CD14-positive monocyte (primary cell): ENCODE data around the gene ARMC9. TPM values are rescaled to one million over a fixed set of nuclear protein-coding genes. Genes with fewer than 3 reads are reported as not detected.

Source experiments
- DNase-seq, 3 donors: peaks; one replicate each; pipeline ENCODE4 v3.0.0-alpha.2; 2011 to 2022
- H2AFZ ChIP-seq: 2 replicates; pipeline ENCODE4 v1.6.0; 2012; ENCODE audit warnings: mild to moderate bottlenecking, low read depth, low read length, inconsistent platforms; ENCODE audit not compliant: insufficient read depth, poor library complexity, severe bottlenecking
- H3K27ac ChIP-seq, 2 donors: 1 replicate in 1 of 2; 2 replicates in 1 of 2; pipeline ENCODE4 v1.5.1; 2012 to 2013; ENCODE audit warnings: low read length in 2 of 2, control low read depth in 1 of 2, inconsistent platforms in 1 of 2, low read depth in 1 of 2, mild to moderate bottlenecking in 1 of 2
- H3K27me3 ChIP-seq, 2 donors: one replicate each; pipeline versions ENCODE4 v1.6.0 to v1.6.1; 2011 to 2013; ENCODE audit warnings: low read length in 2 of 2; ENCODE audit not compliant: control insufficient read depth in 2 of 2, insufficient read depth in 2 of 2
- H3K36me3 ChIP-seq, 2 donors: replicated peaks in 1 of 2; 1 replicate in 1 of 2; 2 replicates in 1 of 2; pipeline versions ENCODE4 v1.5.1 to v1.6.1; 2012 to 2013; ENCODE audit warnings: low read length in 2 of 2, control low read depth in 1 of 2, inconsistent platforms in 1 of 2, mild to moderate bottlenecking in 1 of 2; ENCODE audit not compliant: insufficient read depth in 2 of 2, control insufficient read depth in 1 of 2
- H3K4me1 ChIP-seq, 2 donors: 1 replicate in 1 of 2; 2 replicates in 1 of 2; pipeline versions ENCODE4 v1.5.1 to v1.6.1; 2012 to 2013; ENCODE audit warnings: low read length in 2 of 2, control low read depth in 1 of 2, inconsistent platforms in 1 of 2, mild to moderate bottlenecking in 1 of 2, moderate library complexity in 1 of 2; ENCODE audit not compliant: insufficient read depth in 2 of 2, control insufficient read depth in 1 of 2
- H3K4me2 ChIP-seq: replicated peaks from 2 replicates; pipeline ENCODE3; 2012; ENCODE audit warnings: low read length, moderate library complexity, mild to moderate bottlenecking; ENCODE audit not compliant: poor library complexity, severe bottlenecking; ENCODE audit errors: extremely low read depth
- H3K4me3 ChIP-seq, 3 experiments: fragments of 200-600 bp in 1 of 3; sonication (generic) in 1 of 3; replicated peaks in 1 of 3; 1 replicate in 2 of 3; 2 replicates in 1 of 3; pipeline ENCODE4 v1.5.1; 2011 to 2013; ENCODE audit warnings: low read length in 3 of 3, mild to moderate bottlenecking in 3 of 3, control low read depth in 2 of 3, low read depth in 2 of 3, inconsistent platforms in 1 of 3, moderate library complexity in 1 of 3
- H3K79me2 ChIP-seq: 2 replicates; pipeline ENCODE4 v1.6.0; 2012; ENCODE audit warnings: mild to moderate bottlenecking, control low read depth, inconsistent platforms, low read length, moderate library complexity; ENCODE audit not compliant: insufficient read depth
- H3K9ac ChIP-seq: 2 replicates; pipeline ENCODE4 v1.6.0; 2017; ENCODE audit warnings: low read length, mild to moderate bottlenecking; ENCODE audit not compliant: insufficient read depth, poor library complexity, severe bottlenecking
- H3K9me3 ChIP-seq, 2 donors: replicated peaks in 1 of 2; 1 replicate in 1 of 2; 2 replicates in 1 of 2; pipeline versions ENCODE4 v1.5.1 to v1.6.1; 2012 to 2013; ENCODE audit warnings: low read length in 2 of 2, control low read depth in 1 of 2; ENCODE audit not compliant: control insufficient read depth in 1 of 2, insufficient read depth in 1 of 2
- H4K20me1 ChIP-seq: 2 replicates; pipeline ENCODE4 v1.6.0; 2012; ENCODE audit warnings: mild to moderate bottlenecking, low read length, control low read depth, moderate library complexity; ENCODE audit not compliant: insufficient read depth
- H3K27ac Mint-ChIP-seq, 7 donors: one replicate each; pipeline ENCODE4 v1.8.0; 2020; ENCODE audit warnings: mild to moderate bottlenecking in 7 of 7, mixed read lengths in 7 of 7, moderate library complexity in 6 of 7, inconsistent platforms in 2 of 7
- H3K27me3 Mint-ChIP-seq, 3 donors: one replicate each; pipeline ENCODE4 v1.8.0; 2021 to 2022; ENCODE audit warnings: low read depth in 3 of 3, mild to moderate bottlenecking in 3 of 3, mixed read lengths in 3 of 3, moderate library complexity in 3 of 3, inconsistent platforms in 1 of 3
- H3K36me3 Mint-ChIP-seq, 2 donors: one replicate each; pipeline ENCODE4 v1.8.0; 2020; ENCODE audit warnings: mixed read lengths in 2 of 2, inconsistent platforms in 1 of 2, mild to moderate bottlenecking in 1 of 2
- H3K4me1 Mint-ChIP-seq: one replicate; pipeline ENCODE4 v1.8.0; 2020; ENCODE audit warnings: mild to moderate bottlenecking, mixed read lengths
- H3K4me3 Mint-ChIP-seq, 2 donors: one replicate each; pipeline ENCODE4 v1.8.0; 2020; ENCODE audit warnings: mild to moderate bottlenecking in 2 of 2, mixed read lengths in 2 of 2, moderate library complexity in 1 of 2
- H3K9me3 Mint-ChIP-seq, 7 donors: one replicate each; pipeline ENCODE4 v1.8.0; 2020 to 2022; ENCODE audit warnings: mixed read lengths in 7 of 7, mild to moderate bottlenecking in 6 of 7, moderate library complexity in 6 of 7, inconsistent platforms in 2 of 7
- CTCF ChIP-seq: fragments of 200-600 bp; IDR thresholded peaks from one replicate; pipeline ENCODE4 v1.8.0; 2022; ENCODE audit warnings: antibody characterized with exemption, mild to moderate bottlenecking
- WGBS: methylation state at CpG from one replicate; pipeline ENCODE4 v1.1.5; 2013; ENCODE audit warnings: missing lambda C conversion rate; ENCODE audit not compliant: insufficient coverage; 5-methylcytosine and 5-hydroxymethylcytosine counted together
- intact Hi-C, 2 donors: fragments of 100-400 bp; cut with micrococcal nuclease; formaldehyde crosslinking; loops; one replicate each; pipeline versions ENCODE4 v1.15.0 to v1.15.1; 2023
- polyA plus RNA-seq, 3 donors: library from polyadenylated mRNA; depleted of rRNA in 1 of 3; unstranded in 2 of 3; stranded (reverse) in 1 of 3; fragments of 300-500 nt in 2 of 3; fragments of >200 nt in 1 of 3; fragmentation: Illumina TruSeq in 2 of 3; gene quantifications; 1 replicate in 2 of 3; 2 replicates in 1 of 3; pipeline ENCODE4 v1.2.3, GENCODE V29; 2012 to 2021

The ARMC9 gene
- polyA plus RNA-seq, 3 donors = 0.07 to 0.27 TPM; not detected in 1

GRCh38 chr2:231238689-231239088, 40.3 kb downstream of the ARMC9 start:
- Mint-ChIP-seq H3K4me3 (no peak overlapping the region), H3K4me1 (peaks cover 14% of the 10 kb centered on the region), H3K9me3 (no peaks in the 10 kb centered on the region), H3K27me3 (peaks cover 0 to 2% (median 1%) of the 10 kb centered on the region in 3 donors), H3K27ac (no peak overlapping the region), H3K36me3 (no peaks in the 10 kb centered on the region)
- Histone ChIP-seq H3K36me3 (no peaks in the 10 kb centered on the region), H3K4me1 (peaks cover 15 to 17% of the 10 kb centered on the region in 2 donors), H2AFZ (no peak overlapping the region), H3K4me3 (no peak overlapping the region), H4K20me1 (no peaks in the 10 kb centered on the region), H3K27me3 (no peaks in the 10 kb centered on the region), H3K27ac (no peak overlapping the region), H3K79me2 (no peaks in the 10 kb centered on the region), H3K9ac (no peak overlapping the region), H3K9me3 (no peaks in the 10 kb centered on the region), H3K4me2 (no peak overlapping the region)
- DNase-seq = no peak
- intact Hi-C loops = no loop called here
- 100% methylated on average over 1 of the region's 3 CpGs for WGBS
- TF ChIP-seq CTCF = no peak

GRCh38 chr2:231239751-231240150, 41.3 kb downstream of the ARMC9 start:
- Histone ChIP-seq H3K9ac (no peak overlapping the region), H3K27me3 (no peaks in the 10 kb centered on the region), H3K27ac (no peak overlapping the region), H3K79me2 (no peaks in the 10 kb centered on the region), H3K4me2 (no peak overlapping the region), H3K4me1 (peaks cover 16 to 19% of the 10 kb centered on the region in 2 donors), H3K4me3 (no peak overlapping the region), H2AFZ (no peak overlapping the region), H3K9me3 (no peaks in the 10 kb centered on the region), H4K20me1 (no peaks in the 10 kb centered on the region), H3K36me3 (no peaks in the 10 kb centered on the region)
- Mint-ChIP-seq H3K36me3 (no peaks in the 10 kb centered on the region), H3K9me3 (no peaks in the 10 kb centered on the region), H3K27ac (no peak overlapping the region), H3K27me3 (peaks cover 0 to 2% (median 1%) of the 10 kb centered on the region in 3 donors), H3K4me1 (peaks cover 15% of the 10 kb centered on the region), H3K4me3 (no peak overlapping the region)
- WGBS = 99% methylated on average over 7 of the region's 10 CpGs
- intact Hi-C loops = no loop called here
- no peak for TF ChIP-seq CTCF
- no peak for DNase-seq
